ENCODE results near the gene SLC6A19. TPM values are rescaled to one million over a fixed set of nuclear protein-coding genes. Genes with fewer than 3 reads are reported as not detected.

SLC6A19 gene
- total and polyA plus RNA-seq, 9 of the 15 experiments (the other 6 are each of a cell fraction or from before 2014, with no cell fraction given): 0.03 to 1.6 (median 0.59) TPM

DNA sequence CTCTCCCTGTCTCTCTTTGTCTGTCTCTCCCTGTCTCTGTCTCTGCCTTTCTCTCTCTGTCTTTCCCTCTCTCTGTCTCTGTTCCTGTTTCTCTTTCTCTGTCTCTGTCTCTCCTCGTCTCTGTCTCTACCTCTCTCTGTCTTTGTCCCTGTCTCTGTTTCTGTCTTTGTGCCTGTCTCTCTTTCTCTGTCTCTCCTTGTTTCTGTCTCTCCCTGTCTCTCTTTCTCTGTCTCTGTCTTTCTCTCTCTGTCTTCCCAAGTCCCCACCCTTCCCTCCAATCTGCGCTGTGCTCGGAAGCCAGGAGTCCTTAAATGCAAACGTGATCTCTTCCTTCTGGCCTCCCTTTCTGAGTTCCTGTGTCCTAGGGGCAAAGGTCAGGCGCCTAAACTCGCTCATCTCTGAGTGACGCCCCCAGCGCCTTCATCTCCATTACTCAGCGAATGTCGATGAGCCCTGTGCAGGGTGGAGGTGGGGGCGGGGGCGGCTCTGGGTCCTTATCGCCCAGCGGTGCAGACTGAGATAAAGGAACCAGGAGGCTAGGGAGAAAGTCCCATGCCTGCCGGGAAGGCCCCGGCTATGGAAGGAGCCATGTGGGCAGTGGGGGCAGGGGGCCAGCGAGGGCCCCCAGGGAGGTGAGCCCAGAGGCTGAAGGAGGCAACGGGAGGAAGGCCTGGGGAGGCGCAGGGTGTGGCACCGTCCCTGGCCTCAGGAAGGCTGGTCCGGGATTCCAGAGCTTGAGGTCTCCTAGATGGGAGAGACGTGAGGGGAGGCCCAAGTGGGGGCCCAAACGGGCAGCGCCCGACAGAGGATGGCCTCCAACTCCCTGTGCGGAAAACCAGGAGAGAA is 1.5 kb upstream of the SLC6A19 start (continued):
- TF ChIP-seq, protein P1, sequence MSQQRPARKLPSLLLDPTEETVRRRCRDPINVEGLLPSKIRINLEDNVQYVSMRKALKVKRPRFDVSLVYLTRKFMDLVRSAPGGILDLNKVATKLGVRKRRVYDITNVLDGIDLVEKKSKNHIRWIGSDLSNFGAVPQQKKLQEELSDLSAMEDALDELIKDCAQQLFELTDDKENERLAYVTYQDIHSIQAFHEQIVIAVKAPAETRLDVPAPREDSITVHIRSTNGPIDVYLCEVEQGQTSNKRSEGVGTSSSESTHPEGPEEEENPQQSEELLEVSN (IDR thresholded peaks at IDR 0.05; ENCODE audit: borderline replicate concordance in 1 of 2, extremely low read depth in 1 of 2, insufficient read depth in 1 of 2, insufficient read length in 1 of 2, low read depth in 1 of 2, low read length in 1 of 2, poor library complexity in 1 of 2, severe bottlenecking in 1 of 2): peak; percentile 8 to 41
- 0 out of 2 replicates have a peak, but pooled peaks have one; percentile 35 for TF ChIP-seq KLF6 (CRISPR knock-in tag; IDR thresholded peaks at IDR 0.05; ENCODE audit: borderline replicate concordance)
- TF ChIP-seq, protein P2, sequence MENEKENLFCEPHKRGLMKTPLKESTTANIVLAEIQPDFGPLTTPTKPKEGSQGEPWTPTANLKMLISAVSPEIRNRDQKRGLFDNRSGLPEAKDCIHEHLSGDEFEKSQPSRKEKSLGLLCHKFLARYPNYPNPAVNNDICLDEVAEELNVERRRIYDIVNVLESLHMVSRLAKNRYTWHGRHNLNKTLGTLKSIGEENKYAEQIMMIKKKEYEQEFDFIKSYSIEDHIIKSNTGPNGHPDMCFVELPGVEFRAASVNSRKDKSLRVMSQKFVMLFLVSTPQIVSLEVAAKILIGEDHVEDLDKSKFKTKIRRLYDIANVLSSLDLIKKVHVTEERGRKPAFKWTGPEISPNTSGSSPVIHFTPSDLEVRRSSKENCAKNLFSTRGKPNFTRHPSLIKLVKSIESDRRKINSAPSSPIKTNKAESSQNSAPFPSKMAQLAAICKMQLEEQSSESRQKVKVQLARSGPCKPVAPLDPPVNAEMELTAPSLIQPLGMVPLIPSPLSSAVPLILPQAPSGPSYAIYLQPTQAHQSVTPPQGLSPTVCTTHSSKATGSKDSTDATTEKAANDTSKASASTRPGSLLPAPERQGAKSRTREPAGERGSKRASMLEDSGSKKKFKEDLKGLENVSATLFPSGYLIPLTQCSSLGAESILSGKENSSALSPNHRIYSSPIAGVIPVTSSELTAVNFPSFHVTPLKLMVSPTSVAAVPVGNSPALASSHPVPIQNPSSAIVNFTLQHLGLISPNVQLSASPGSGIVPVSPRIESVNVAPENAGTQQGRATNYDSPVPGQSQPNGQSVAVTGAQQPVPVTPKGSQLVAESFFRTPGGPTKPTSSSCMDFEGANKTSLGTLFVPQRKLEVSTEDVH (IDR thresholded peaks at IDR 0.05; ENCODE audit: low read depth, partially characterized antibody): peak; percentile 59
- TF ChIP-seq, protein P3, sequence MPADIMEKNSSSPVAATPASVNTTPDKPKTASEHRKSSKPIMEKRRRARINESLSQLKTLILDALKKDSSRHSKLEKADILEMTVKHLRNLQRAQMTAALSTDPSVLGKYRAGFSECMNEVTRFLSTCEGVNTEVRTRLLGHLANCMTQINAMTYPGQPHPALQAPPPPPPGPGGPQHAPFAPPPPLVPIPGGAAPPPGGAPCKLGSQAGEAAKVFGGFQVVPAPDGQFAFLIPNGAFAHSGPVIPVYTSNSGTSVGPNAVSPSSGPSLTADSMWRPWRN (IDR thresholded peaks at IDR 0.05; ENCODE audit: low read depth): no peak
- peak; percentile 46; the same call in 1 of the 2 replicates for TF ChIP-seq SPI1 (IDR thresholded peaks at IDR 0.05; ENCODE audit: borderline replicate concordance, low read depth, low read length)
- 0 out of 2 replicates have a peak, but pooled peaks have one; percentile 11 for TF ChIP-seq ETV1 (tag; conservative IDR thresholded peaks at IDR 0.05; ENCODE audit: low read depth)
- TF ChIP-seq, protein P4, sequence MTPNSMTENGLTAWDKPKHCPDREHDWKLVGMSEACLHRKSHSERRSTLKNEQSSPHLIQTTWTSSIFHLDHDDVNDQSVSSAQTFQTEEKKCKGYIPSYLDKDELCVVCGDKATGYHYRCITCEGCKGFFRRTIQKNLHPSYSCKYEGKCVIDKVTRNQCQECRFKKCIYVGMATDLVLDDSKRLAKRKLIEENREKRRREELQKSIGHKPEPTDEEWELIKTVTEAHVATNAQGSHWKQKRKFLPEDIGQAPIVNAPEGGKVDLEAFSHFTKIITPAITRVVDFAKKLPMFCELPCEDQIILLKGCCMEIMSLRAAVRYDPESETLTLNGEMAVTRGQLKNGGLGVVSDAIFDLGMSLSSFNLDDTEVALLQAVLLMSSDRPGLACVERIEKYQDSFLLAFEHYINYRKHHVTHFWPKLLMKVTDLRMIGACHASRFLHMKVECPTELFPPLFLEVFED (CRISPR knock-in tag; conservative IDR thresholded peaks at IDR 0.05): peak; percentile 95
- no peak for TF ChIP-seq PCBP1 (IDR thresholded peaks at IDR 0.05; ENCODE audit: low read depth, low read length, poor library complexity, severe bottlenecking)
- TF ChIP-seq DPF2 (IDR thresholded peaks at IDR 0.05): peak; percentile 91
- TF ChIP-seq POLR3A (IDR thresholded peaks at IDR 0.05; ENCODE audit: borderline replicate concordance, extremely low read depth, insufficient read depth, insufficient read length): no peak
- TF ChIP-seq, protein P5, sequence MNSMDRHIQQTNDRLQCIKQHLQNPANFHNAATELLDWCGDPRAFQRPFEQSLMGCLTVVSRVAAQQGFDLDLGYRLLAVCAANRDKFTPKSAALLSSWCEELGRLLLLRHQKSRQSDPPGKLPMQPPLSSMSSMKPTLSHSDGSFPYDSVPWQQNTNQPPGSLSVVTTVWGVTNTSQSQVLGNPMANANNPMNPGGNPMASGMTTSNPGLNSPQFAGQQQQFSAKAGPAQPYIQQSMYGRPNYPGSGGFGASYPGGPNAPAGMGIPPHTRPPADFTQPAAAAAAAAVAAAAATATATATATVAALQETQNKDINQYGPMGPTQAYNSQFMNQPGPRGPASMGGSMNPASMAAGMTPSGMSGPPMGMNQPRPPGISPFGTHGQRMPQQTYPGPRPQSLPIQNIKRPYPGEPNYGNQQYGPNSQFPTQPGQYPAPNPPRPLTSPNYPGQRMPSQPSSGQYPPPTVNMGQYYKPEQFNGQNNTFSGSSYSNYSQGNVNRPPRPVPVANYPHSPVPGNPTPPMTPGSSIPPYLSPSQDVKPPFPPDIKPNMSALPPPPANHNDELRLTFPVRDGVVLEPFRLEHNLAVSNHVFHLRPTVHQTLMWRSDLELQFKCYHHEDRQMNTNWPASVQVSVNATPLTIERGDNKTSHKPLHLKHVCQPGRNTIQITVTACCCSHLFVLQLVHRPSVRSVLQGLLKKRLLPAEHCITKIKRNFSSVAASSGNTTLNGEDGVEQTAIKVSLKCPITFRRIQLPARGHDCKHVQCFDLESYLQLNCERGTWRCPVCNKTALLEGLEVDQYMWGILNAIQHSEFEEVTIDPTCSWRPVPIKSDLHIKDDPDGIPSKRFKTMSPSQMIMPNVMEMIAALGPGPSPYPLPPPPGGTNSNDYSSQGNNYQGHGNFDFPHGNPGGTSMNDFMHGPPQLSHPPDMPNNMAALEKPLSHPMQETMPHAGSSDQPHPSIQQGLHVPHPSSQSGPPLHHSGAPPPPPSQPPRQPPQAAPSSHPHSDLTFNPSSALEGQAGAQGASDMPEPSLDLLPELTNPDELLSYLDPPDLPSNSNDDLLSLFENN (IDR thresholded peaks at IDR 0.05; ENCODE audit: low read depth in 2 of 2, low read length in 2 of 2): 0 out of 4 replicates have a peak, but pooled peaks of 1 of the 2 experiments have one; percentile 19
- TF ChIP-seq, protein P6, sequence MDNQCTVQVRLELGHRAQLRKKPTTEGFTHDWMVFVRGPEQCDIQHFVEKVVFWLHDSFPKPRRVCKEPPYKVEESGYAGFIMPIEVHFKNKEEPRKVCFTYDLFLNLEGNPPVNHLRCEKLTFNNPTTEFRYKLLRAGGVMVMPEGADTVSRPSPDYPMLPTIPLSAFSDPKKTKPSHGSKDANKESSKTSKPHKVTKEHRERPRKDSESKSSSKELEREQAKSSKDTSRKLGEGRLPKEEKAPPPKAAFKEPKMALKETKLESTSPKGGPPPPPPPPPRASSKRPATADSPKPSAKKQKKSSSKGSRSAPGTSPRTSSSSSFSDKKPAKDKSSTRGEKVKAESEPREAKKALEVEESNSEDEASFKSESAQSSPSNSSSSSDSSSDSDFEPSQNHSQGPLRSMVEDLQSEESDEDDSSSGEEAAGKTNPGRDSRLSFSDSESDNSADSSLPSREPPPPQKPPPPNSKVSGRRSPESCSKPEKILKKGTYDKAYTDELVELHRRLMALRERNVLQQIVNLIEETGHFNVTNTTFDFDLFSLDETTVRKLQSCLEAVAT (IDR thresholded peaks at IDR 0.05): peak; percentile 79 to 81; a peak in 3 of 4 replicates
- no peak for TF ChIP-seq ZNF143 (CRISPR knock-in tag; IDR thresholded peaks at IDR 0.05)

Data from K562 (cell line).